ENCODE measurements around the gene ZBTB39. TPM values are rescaled to one million over a fixed set of nuclear protein-coding genes. Genes with fewer than 3 reads are reported as not detected.
"Not testable (repeated sequence)": the region's sequence is repeated elsewhere in the genome, so short reads cannot be mapped to it uniquely, and the experiment has no call there.

ZBTB39 gene
- total RNA-seq, 4 donors from 2014 or later: 6.1 to 8.9 (median 6.7) TPM

DNA sequence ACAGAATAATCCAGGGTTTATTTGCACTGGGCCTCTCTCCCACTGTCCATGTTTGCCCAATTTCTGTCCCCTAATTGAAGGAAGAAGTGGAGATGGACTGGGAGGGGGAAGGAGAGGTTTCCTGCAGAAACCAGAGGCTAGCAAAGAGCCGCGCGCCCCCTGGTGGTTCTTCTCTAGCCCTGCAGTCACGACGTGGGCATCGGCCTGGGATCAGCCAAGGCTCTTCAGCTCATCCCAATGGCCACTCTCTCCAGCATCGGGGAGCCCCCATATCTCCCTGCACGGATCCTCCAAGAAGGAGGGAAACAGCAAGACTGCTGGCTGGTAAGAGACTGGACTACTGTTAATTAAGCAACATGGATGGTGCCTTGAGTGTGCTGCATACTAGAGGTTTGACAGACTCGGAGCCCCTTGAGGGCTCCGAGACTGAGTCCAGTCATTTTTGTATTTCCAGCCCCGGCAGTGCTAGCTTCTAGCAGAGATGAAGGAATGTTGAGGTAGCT lies 18.7 kb downstream of the ZBTB39 start:
- no peaks in the 10 kb centered on the region for H3K27me3 ChIP-seq
- WGBS, 2 donors (ENCODE audit: low coverage in 1 of 2): 11 to 14% methylated on average over 7 to 8 of the region's 11 CpGs
- TF ChIP-seq POLR2AphosphoS5 (IDR thresholded peaks at IDR 0.05): no peak
- no peak for TF ChIP-seq EP300 (IDR thresholded peaks at IDR 0.05)
- TF ChIP-seq, protein P1, sequence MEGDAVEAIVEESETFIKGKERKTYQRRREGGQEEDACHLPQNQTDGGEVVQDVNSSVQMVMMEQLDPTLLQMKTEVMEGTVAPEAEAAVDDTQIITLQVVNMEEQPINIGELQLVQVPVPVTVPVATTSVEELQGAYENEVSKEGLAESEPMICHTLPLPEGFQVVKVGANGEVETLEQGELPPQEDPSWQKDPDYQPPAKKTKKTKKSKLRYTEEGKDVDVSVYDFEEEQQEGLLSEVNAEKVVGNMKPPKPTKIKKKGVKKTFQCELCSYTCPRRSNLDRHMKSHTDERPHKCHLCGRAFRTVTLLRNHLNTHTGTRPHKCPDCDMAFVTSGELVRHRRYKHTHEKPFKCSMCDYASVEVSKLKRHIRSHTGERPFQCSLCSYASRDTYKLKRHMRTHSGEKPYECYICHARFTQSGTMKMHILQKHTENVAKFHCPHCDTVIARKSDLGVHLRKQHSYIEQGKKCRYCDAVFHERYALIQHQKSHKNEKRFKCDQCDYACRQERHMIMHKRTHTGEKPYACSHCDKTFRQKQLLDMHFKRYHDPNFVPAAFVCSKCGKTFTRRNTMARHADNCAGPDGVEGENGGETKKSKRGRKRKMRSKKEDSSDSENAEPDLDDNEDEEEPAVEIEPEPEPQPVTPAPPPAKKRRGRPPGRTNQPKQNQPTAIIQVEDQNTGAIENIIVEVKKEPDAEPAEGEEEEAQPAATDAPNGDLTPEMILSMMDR (IDR thresholded peaks at IDR 0.05): peak; percentile 94 to 96 (median 94)
- TF ChIP-seq POLR2A (IDR thresholded peaks at IDR 0.05): no peak
- peaks cover 0 to 10% (median 0%) of the 10 kb centered on the region in 3 donors for H3K4me1 ChIP-seq
- H3K9me3 ChIP-seq: no peaks in the 10 kb centered on the region
- ATAC-seq: peak; percentile 84
- H3K27ac ChIP-seq: no peak overlapping the region
- H3K36me3 ChIP-seq: no peaks in the 10 kb centered on the region
- H3K4me3 ChIP-seq: no peak overlapping the region

DNA sequence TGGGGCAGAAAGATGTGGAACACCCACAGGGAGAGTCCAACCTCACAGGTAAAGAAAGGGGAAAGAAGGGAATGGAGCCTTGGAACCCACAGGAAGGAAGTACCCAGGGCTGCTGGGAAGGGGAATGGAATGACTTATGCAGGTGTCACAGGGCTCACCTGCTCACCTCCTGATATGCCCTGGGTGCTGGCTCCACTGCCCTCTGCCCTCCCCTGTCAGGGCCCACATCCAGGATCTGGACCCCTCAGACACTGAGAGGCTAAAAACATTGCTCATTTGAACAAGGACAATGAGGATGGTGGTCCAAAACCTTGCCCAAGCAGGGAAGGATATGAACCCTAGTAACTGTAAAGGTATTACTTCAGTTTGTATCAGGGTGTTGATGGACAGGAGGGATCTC lies 19.3 kb downstream of the ZBTB39 start:
- no peaks in the 10 kb centered on the region for H3K36me3 ChIP-seq
- H3K27ac ChIP-seq: no peak overlapping the region
- H3K9me3 ChIP-seq: no peaks in the 10 kb centered on the region
- H3K27me3 ChIP-seq: no peaks in the 10 kb centered on the region
- no peak for TF ChIP-seq POLR2A (IDR thresholded peaks at IDR 0.05)
- TF ChIP-seq, protein P1 (IDR thresholded peaks at IDR 0.05): no peak
- no peak for TF ChIP-seq EP300 (IDR thresholded peaks at IDR 0.05)
- TF ChIP-seq POLR2AphosphoS5 (IDR thresholded peaks at IDR 0.05): no peak
- H3K4me3 ChIP-seq: no peak overlapping the region
- no peak for ATAC-seq
- peaks cover 0 to 10% (median 0%) of the 10 kb centered on the region in 3 donors for H3K4me1 ChIP-seq

DNA sequence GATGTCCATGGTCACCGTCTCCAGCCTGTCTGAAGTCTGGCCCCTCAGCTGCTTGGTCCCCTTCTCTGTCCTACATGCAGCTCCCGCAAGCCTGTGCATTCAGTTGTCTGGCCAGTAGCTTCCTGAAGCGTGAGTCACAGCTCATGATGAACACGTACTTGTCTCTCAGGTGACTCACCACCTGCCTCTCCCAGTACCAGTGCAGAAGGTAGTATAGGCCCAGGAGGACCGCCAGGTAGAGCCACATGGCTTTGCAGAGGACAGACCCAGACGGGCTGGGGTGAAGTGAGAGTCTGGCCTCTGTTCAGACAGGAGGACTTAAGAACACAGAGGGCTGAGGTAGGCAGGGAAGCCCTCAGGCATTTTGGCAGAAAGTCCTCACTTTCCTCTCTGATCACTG lies 20.6 kb downstream of the ZBTB39 start:
- ATAC-seq, H3K36me3 ChIP-seq, H3K9me3 ChIP-seq, H3K27me3 ChIP-seq, H3K27ac ChIP-seq, H3K4me3 ChIP-seq: not testable (repeated sequence)
- H3K4me1 ChIP-seq: peaks cover 0 to 10% (median 0%) of the 10 kb centered on the region in 3 donors
- WGBS, 2 donors (ENCODE audit: low coverage in 1 of 2): 71% methylated on average over 1 of the region's 6 CpGs; no CpG with 5 or more reads in 1 of the 2 donors

DNA sequence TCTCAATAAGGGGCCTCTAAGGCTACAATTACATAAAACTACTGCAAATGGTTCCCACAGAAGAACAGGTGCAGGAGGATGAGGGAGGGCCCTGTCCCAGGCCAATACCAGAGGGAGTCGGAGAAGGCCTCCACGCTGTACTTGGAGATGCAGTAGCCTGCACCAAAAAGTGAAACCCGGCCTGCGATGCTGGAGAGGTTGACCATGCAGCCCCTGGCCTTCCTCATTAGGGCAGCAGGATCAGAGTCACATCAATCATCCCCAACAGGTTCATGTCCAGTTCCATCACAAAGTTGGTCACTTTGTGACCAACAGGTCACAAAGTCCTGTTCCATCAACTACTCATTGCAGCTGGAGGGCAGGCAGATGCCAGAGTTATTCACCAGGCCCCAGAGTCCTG lies 23.0 kb downstream of the ZBTB39 start:
- no peak for ATAC-seq
- Histone ChIP-seq H3K4me1 (peaks cover 0 to 10% (median 0%) of the 10 kb centered on the region in 3 donors), H3K36me3 (no peaks in the 10 kb centered on the region), H3K9me3 (no peaks in the 10 kb centered on the region), H3K4me3 (no peak overlapping the region), H3K27me3 (no peaks in the 10 kb centered on the region), H3K27ac (no peak overlapping the region)
- 40 to 97% methylated on average over 2 to 4 of the region's 4 CpGs for WGBS, 2 donors (ENCODE audit: low coverage in 1 of 2)
- TF ChIP-seq POLR2A (IDR thresholded peaks at IDR 0.05) (no peak), POLR2AphosphoS5 (IDR thresholded peaks at IDR 0.05) (no peak), EP300 (IDR thresholded peaks at IDR 0.05) (no peak)
- TF ChIP-seq, protein P1 (IDR thresholded peaks at IDR 0.05): no peak

DNA sequence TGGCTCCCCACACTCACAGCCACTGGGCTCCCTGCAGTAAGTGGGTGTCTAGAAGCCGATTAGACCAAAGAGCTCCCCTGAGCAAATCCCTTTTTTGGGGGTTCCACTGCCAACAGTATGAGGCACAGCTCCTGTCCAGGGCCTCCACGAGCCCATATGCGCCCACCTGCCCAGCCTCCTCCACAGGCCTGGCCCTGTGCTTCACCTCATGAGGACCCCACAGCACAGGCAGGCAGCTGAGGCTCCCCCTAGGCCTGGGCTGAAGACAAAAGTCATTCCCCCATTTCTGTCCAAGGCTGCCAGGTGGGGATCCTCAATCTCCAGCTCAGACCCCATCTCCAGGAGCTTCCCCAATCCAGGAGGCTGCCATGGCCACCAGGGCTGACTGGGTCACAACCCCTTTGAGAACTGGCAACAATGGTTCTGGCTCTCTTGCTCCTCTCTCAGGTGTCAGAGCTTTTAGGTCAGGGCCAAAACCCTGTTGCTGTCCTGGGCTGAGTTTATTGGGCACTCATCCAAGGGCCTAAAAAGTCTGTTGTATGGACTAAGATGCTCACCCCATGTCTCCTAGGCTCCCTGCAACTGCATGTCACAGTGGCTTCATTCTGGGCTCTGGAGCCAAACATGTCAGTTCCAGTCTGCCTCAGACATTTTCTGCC lies 23.6 kb downstream of the ZBTB39 start:
- not testable (repeated sequence) for H3K27me3 ChIP-seq, H3K36me3 ChIP-seq, H3K4me3 ChIP-seq, H3K9me3 ChIP-seq, ATAC-seq, H3K27ac ChIP-seq, H3K4me1 ChIP-seq
- no CpG with 5 or more reads among the region's 3 CpGs for WGBS, 2 donors (ENCODE audit: low coverage in 1 of 2)

DNA sequence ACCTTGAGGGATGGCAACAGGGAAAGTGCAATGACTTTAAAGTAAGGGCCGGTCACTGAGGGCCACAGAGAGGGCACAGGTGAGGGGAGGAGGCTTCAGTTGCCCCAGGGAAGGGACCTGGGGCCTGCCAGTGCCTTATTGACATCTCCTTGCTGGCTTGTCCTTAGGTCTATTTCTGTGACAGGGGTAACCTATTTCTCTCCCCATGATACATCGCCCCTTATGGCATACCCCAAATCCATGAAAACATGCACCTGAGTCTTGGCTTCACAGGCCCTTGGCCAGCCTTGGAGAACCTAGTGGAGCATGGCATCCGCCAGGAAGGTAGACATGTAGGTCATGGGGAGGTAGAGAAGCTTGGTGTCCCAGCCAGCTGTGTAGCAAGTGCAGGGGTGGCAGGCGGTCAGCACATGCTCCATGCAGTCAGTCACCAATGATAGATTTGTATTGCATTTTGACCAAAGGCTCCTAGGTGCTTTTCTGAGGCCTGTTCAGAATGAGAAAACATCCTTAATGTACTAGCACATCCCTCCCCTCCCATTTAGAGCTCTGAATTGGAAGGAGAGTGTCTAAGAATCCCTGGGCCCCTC lies 25.3 kb downstream of the ZBTB39 start:
- no peak for TF ChIP-seq EP300 (IDR thresholded peaks at IDR 0.05)
- TF ChIP-seq, protein P1 (IDR thresholded peaks at IDR 0.05): no peak
- TF ChIP-seq POLR2AphosphoS5 (IDR thresholded peaks at IDR 0.05): no peak
- TF ChIP-seq POLR2A (IDR thresholded peaks at IDR 0.05): no peak
- H3K9me3 ChIP-seq: no peaks in the 10 kb centered on the region
- no peaks in the 10 kb centered on the region for H3K4me1 ChIP-seq
- H3K4me3 ChIP-seq: no peak overlapping the region
- H3K36me3 ChIP-seq: no peaks in the 10 kb centered on the region
- WGBS, 2 donors (ENCODE audit: low coverage in 1 of 2): 70 to 94% methylated on average over 2 to 3 of the region's 4 CpGs
- H3K27ac ChIP-seq: no peak overlapping the region
- ATAC-seq: no peak
- no peaks in the 10 kb centered on the region for H3K27me3 ChIP-seq

Data from gastroesophageal sphincter (tissue), 4 donors.